OCI-LY7 (cell line): ENCODE measurements around the gene GPN1. TPM values are rescaled to one million over a fixed set of nuclear protein-coding genes. Genes with fewer than 3 reads are reported as not detected.

ENCODE experiments used
- BruUV-seq: library from RNA; stranded (reverse); fragments of 400-500 nt; replicated peaks from 2 replicates; lab custom pipeline; 2021; lab: Mats Ljungman, UMichigan
- CTCF ChIA-PET: fragments of 300-600 bp; sonication (Branson Sonifier 250); formaldehyde crosslinking; loops from one replicate; lab custom pipeline; 2022; ENCODE audit warnings: antibody characterized with exemption; ENCODE audit not compliant: unreplicated experiment; lab: Charles Lee
- POLR2A ChIA-PET: fragments of 300-600 bp; sonication (Branson Sonifier 250); formaldehyde crosslinking; loops from one replicate; lab custom pipeline; 2022; ENCODE audit warnings: antibody characterized with exemption; lab: Charles Lee
- DNase-seq: peaks from one replicate; pipeline ENCODE4 v3.0.0-alpha.2; 2015; ENCODE audit warnings: low spot score
- H2AFZ ChIP-seq: fragments of 200-600 bp; sonication (generic), shearing (Covaris generic); 2 replicates; pipeline ENCODE4 v1.6.1; 2014; ENCODE audit warnings: mild to moderate bottlenecking, antibody characterized with exemption, low read length, moderate library complexity
- H3K27ac ChIP-seq: fragments of 200-600 bp; sonication (generic); 2 replicates; pipeline ENCODE4 v1.5.1; 2014; ENCODE audit warnings: mixed run types, low read depth, mild to moderate bottlenecking, moderate library complexity, low read length, inconsistent platforms; ENCODE audit not compliant: poor library complexity, severe bottlenecking
- H3K36me3 ChIP-seq: fragments of 200-600 bp; sonication (generic); 2 replicates; pipeline ENCODE4 v1.6.1; 2014; ENCODE audit warnings: mild to moderate bottlenecking, antibody characterized with exemption, low read length, moderate library complexity, mixed read lengths; ENCODE audit not compliant: insufficient read depth
- H3K4me1 ChIP-seq: fragments of 200-600 bp; sonication (generic); 2 replicates; pipeline ENCODE4 v1.5.1; 2014; ENCODE audit warnings: mild to moderate bottlenecking, low read length; ENCODE audit not compliant: insufficient read depth, poor library complexity, severe bottlenecking
- H3K4me2 ChIP-seq: fragments of 200-600 bp; sonication (generic); 2 replicates; pipeline ENCODE4 v1.6.1; 2014; ENCODE audit warnings: mild to moderate bottlenecking, low read length
- H3K4me3 ChIP-seq: fragments of 200-600 bp; sonication (generic); 2 replicates; pipeline ENCODE4 v1.5.1; 2014; ENCODE audit warnings: mild to moderate bottlenecking, low read depth, low read length; ENCODE audit not compliant: poor library complexity, severe bottlenecking
- H3K79me2 ChIP-seq: fragments of 200-600 bp; sonication (generic); 2 replicates; pipeline ENCODE4 v1.6.1; 2016; ENCODE audit warnings: low read depth, mild to moderate bottlenecking, low read length, moderate library complexity, mixed read lengths; ENCODE audit not compliant: insufficient read depth
- H3K9me2 ChIP-seq: fragments of 200-600 bp; sonication (generic); 2 replicates; pipeline ENCODE4 v1.6.1; 2016; ENCODE audit warnings: mild to moderate bottlenecking, low read length, mixed read lengths; ENCODE audit not compliant: insufficient read depth
- H3K9me3 ChIP-seq: fragments of 200-600 bp; sonication (generic); 2 replicates; pipeline ENCODE4 v1.6.1; 2014; ENCODE audit warnings: mild to moderate bottlenecking, mixed run types, low read length, mixed read lengths
- H4K20me1 ChIP-seq: fragments of 200-600 bp; sonication (generic); 2 replicates; pipeline ENCODE4 v1.6.1; 2014; ENCODE audit warnings: mild to moderate bottlenecking, antibody characterized with exemption, low read length, moderate library complexity, mixed read lengths; ENCODE audit not compliant: insufficient read depth
- EZH2phosphoT487 ChIP-seq: fragments of 200-600 bp; sonication (generic); IDR thresholded peaks from 2 replicates; pipeline ENCODE4 v1.6.1; 2018; ENCODE audit warnings: low read depth, borderline replicate concordance, mild to moderate bottlenecking, mixed run types, antibody characterized with exemption, low read length, moderate library complexity, mixed read lengths
- intact Hi-C: fragments of 100-400 bp; cut with micrococcal nuclease; formaldehyde crosslinking; loops from one replicate; pipeline ENCODE4 v1.10.0; 2022; ENCODE audit not compliant: unreplicated experiment
- total RNA-seq, 2 experiments: library from RNA; depleted of rRNA in 1 of 2; stranded (reverse); fragments of >200 nt in 1 of 2; shearing (Covaris generic) in 1 of 2; gene quantifications; 2 replicates each; pipeline ENCODE4 v1.2.3, GENCODE V29; 2014 to 2022
- TF ChIP-seq, protein P1 (sequence below): fragments of 200-600 bp; sonication (generic); conservative IDR thresholded peaks from 2 replicates; pipeline ENCODE4 v1.5.1; 2014; ENCODE audit warnings: mild to moderate bottlenecking, antibody characterized with exemption, low read length, moderate library complexity, mixed read lengths

Gene GPN1
- total RNA-seq, 2 experiments from 2014 or later: 31.1 to 36.6 TPM

DNA sequence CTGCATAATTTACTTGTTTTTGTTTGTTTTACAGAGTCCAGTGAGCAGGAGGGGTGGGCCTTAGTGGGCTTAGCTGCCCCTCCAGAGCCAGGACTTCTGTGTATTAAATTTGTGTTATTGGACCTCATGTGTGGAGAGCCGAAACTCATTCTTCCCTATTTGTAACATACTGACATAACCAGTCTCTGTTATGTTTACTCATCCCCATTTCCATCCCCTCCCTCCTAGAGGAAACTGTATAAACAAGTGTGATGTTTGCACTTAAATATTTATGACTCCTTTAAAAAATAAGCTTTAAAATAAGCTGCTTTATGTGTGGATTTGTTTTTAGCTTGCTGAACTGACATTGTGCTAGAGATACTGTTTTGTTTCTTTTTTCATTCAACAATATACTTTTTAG, 32.2 kb upstream of the GPN1 start:
- POLR2A ChIA-PET: interaction anchor here (0.7 to 1.5 kb wide), 3 partner anchors 14 to 32 kb away, joined by 3 to 5 read pairs (median 4); partner anchors contain the start of genes CCDC121 and GPN1
- Histone ChIP-seq H3K9me3 (peaks cover 20% of the 10 kb centered on the region), H3K36me3 (peaks cover 83% of the 10 kb centered on the region), H2AFZ (no peak overlapping the region), H3K4me2 (no peak overlapping the region), H4K20me1 (no peaks in the 10 kb centered on the region), H3K79me2 (peaks cover 54% of the 10 kb centered on the region), H3K9me2 (no peaks in the 10 kb centered on the region), H3K4me3 (no peak overlapping the region), H3K27ac (no peak overlapping the region), H3K4me1 (no peaks in the 10 kb centered on the region)
- TF ChIP-seq EZH2phosphoT487: no peak
- TF ChIP-seq, protein P1, sequence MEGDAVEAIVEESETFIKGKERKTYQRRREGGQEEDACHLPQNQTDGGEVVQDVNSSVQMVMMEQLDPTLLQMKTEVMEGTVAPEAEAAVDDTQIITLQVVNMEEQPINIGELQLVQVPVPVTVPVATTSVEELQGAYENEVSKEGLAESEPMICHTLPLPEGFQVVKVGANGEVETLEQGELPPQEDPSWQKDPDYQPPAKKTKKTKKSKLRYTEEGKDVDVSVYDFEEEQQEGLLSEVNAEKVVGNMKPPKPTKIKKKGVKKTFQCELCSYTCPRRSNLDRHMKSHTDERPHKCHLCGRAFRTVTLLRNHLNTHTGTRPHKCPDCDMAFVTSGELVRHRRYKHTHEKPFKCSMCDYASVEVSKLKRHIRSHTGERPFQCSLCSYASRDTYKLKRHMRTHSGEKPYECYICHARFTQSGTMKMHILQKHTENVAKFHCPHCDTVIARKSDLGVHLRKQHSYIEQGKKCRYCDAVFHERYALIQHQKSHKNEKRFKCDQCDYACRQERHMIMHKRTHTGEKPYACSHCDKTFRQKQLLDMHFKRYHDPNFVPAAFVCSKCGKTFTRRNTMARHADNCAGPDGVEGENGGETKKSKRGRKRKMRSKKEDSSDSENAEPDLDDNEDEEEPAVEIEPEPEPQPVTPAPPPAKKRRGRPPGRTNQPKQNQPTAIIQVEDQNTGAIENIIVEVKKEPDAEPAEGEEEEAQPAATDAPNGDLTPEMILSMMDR: no peak
- CTCF ChIA-PET: no interaction called here
- BruUV-seq: TSS peak; percentile 41
- intact Hi-C loops: no loop called here
- DNase-seq: no peak

DNA sequence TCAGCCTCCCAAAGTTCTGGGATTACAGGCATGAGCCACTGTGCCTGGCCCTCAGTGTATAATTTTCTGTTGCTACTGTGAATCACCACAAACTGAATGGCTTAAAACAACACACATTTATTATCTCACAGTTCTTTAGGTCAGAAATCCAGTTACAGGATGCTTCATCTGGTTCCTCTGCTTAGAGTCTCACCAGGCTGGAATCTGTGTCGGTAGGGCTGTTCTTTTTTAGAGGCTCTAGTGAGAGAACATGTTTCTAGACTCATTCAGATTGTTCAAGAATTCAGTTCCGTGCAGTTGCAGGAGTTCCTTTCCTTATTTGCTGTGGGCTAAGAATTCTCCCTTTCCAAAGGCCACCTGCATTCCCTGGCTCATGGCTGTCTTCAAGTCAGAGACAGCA, 22.2 kb upstream of the GPN1 start:
- CTCF ChIA-PET: no interaction called here
- H3K4me2 ChIP-seq: no peak overlapping the region
- H3K9me3 ChIP-seq: no peaks in the 10 kb centered on the region
- no peak for DNase-seq
- H3K9me2 ChIP-seq: no peaks in the 10 kb centered on the region
- no peak overlapping the region for H3K4me3 ChIP-seq
- TF ChIP-seq, protein P1: no peak
- TF ChIP-seq EZH2phosphoT487: no peak
- peaks cover 83% of the 10 kb centered on the region for H3K36me3 ChIP-seq
- no TSS peak for BruUV-seq
- POLR2A ChIA-PET: no interaction called here
- H2AFZ ChIP-seq: no peak overlapping the region
- H4K20me1 ChIP-seq: no peaks in the 10 kb centered on the region
- H3K79me2 ChIP-seq: no peaks in the 10 kb centered on the region
- no peak overlapping the region for H3K27ac ChIP-seq
- no peaks in the 10 kb centered on the region for H3K4me1 ChIP-seq
- intact Hi-C loops: no loop called here

DNA sequence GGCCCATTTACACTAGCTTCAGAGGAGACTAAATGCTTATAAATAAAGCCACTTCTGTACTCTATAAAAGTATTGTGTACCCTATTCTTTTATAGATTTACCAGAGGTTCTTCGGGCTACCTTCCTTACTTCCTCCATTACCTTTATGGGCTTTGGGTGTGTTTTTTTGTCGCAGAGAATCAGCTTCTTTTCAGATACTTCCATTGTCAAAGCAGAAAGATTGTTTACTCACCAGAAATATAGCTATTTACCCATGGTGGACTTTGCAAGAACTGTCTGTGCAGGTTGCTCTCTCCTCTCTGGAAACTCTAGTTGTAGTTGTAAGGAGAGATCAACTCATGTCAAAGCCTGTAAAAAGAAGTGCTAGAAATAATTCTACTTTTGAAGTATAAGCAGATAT, 14.9 kb upstream of the GPN1 start:
- no peak for DNase-seq
- Histone ChIP-seq H2AFZ (no peak overlapping the region), H3K4me2 (no peak overlapping the region), H4K20me1 (no peaks in the 10 kb centered on the region), H3K4me3 (no peak overlapping the region), H3K27ac (no peak overlapping the region), H3K9me2 (no peaks in the 10 kb centered on the region), H3K4me1 (no peaks in the 10 kb centered on the region), H3K79me2 (no peaks in the 10 kb centered on the region), H3K9me3 (no peaks in the 10 kb centered on the region), H3K36me3 (peaks cover 87% of the 10 kb centered on the region)
- no TSS peak for BruUV-seq
- TF ChIP-seq EZH2phosphoT487: no peak
- TF ChIP-seq, protein P1: no peak
- POLR2A ChIA-PET: interaction anchor here (0.6 to 1.0 kb wide), 4 partner anchors 14 to 1174 kb away, joined by 3 to 4 read pairs (median 4); no protein-coding TSS in a partner anchor
- intact Hi-C loops: no loop called here
- CTCF ChIA-PET: no interaction called here
